Retina (tissue), 1 donor: ENCODE measurements around the gene SLC17A7.
A peak's percentile ranks its signal among the peaks of the same experiment; 100 is the strongest.
"Not testable (repeated sequence)": the region's sequence is repeated elsewhere in the genome, so short reads cannot be mapped to it uniquely, and the experiment has no call there.

ENCODE experiments used
- DNase-seq: peaks from one replicate; pipeline ENCODE4 v3.0.0-alpha.2; 2016

SLC17A7 gene

GRCh38 chr19:49441210-49441959 lies at the start of gene SLC17A7:
TSS of gene SLC17A7 (minus strand) at chr19:49441527. CDS start at chr19:49441379, 148 bp downstream.
- DNase-seq = no peak

- no peak for DNase-seq
Measured at GRCh38 chr19:49490287-49491029, 49.1 kb upstream of the SLC17A7 start.

GRCh38 chr19:49489601-49490167 lies 48.4 kb upstream of the SLC17A7 start:
- DNase-seq = no peak

GRCh38 chr19:49488863-49489537 lies 47.7 kb upstream of the SLC17A7 start:
- no peak for DNase-seq

- DNase-seq = no peak
Measured at GRCh38 chr19:49488046-49488862, 46.9 kb upstream of the SLC17A7 start.

DNA sequence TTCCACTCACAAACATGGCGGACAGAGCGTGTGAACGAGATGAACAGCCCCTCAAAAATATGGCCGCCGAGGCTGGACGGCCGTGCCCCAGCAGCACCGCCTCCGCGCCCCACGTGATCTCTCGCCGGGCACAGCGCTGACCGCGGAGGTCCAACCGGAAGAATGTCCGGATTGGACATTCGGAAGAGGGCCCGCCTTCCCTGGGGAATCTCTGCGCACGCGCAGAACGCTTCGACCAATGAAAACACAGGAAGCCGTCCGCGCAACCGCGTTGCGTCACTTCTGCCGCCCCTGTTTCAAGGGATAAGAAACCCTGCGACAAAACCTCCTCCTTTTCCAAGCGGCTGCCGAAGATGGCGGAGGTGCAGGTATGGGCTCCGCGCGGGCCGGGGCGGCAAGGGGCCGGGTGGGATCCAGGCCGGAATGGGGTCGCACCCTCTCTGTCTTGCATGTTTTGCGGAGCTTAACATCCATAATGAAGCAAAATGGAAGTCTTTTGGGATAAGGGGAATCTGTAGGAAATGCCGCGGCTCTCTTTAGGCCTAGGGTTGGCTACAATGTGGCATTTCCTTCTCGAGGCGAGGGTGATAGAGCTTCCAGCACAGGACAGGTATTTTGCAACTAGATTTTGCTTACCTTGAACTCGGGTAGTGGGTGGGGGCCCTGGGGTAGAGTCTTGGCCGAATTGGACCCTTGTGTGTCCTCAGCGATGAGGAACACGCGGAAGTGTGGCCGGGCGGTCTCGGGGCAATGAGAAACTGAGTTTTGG lies 46.1 kb upstream of the SLC17A7 start, which contains the start of gene RPL13A:
RPL13A (plus strand) TSS at position 332 of the 769 bp plus-strand sequence; CDS start at position 354, 22 bp downstream.
- peak; percentile 99 for DNase-seq

GRCh38 chr19:49486710-49487276 lies 45.5 kb upstream of the SLC17A7 start:
- no peak for DNase-seq

DNA sequence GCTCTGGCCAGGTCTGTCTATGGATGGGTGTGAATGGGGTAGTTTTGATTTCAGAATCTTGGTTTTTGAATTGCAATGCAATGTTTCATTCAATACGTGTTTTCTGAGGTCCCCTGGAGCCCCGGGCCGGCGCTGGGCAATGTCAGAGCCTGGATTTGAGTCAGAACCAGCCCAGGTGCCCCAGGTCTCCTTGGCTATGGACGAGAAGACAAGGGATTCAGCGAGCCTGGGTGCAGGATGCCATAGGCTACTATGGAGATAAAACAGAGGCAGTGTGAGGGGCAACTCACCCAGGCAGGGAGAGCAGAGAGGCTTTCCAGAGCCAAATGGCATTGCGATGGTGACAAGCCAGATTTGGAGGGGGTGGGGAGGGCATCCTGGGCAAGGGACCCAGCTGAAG lies 44.9 kb upstream of the SLC17A7 start:
- DNase-seq = no peak

- no peak for DNase-seq
Measured at GRCh38 chr19:49481020-49481683, 39.8 kb upstream of the SLC17A7 start.

DNA sequence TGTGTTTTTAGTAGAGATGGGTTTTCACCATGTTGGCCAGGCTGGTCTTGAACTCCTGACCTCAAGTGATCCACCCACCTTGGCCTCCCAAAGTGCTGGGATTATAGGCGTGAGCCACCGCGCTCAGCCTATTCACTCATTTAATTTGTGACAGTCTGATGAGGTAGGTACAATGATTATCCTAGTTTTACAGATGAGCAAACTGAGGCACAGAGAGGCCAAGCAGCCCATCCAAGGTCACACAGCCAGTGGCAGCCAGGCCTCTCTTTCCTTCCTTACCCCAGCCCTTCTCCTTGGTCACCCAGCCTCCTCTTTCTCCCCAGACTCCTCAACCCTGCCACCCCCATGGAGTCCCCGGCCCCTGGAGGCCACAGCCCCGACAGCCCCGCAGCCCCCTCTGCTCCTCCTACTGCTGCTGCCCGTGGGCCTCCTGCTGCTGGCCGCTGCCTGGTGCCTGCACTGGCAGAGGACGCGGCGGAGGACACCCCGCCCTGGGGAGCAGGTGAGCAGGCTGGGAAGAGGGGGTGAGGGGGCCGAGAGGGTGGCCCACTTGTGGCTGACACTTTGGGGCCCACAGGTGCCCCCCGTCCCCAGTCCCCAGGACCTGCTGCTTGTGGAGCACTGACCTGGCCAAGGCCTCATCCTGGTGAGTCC lies 38.8 kb upstream of the SLC17A7 start:
- DNase-seq = no peak

- DNase-seq = peak; percentile 71
Measured at GRCh38 chr19:49475995-49476880, 34.9 kb upstream of the SLC17A7 start.

- DNase-seq = no peak
Measured at GRCh38 chr19:49475191-49475917, 34.0 kb upstream of the SLC17A7 start.

GRCh38 chr19:49474542-49474924 lies 33.2 kb upstream of the SLC17A7 start:
- peak; percentile 21 for DNase-seq

DNA sequence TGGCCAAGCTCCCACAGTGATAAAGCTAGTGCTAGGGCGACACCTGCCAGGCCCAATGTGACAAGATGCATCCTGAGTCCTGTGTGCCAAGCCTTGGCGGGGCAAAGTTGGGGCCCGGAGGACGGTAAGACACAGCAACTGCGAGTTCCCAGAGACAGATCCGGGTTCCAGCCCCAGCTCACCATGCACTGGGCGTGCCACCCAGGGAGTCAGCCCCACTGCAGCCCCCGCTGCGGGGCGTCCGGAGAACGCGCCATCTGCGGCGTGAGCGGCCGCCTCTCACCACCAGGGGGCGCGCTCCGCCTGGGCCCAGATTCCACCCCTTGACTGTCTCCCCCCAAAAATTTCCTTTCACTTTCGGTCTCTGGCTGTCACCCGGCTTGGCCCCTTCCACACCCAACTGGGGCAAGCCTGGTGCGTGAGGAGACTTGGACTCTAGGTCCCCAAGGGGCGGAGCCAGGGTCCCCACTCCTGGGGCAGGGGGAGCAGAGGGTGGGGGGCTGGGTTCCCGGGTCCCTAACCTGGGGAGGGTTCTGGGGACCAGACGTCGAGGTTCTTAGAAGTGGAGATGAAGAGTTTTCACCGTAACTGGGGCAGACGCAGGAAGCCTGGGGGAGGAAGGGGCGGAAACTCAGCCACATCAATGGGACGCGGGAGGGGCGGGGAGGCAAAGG lies 32.7 kb upstream of the SLC17A7 start, which contains the start of gene FLT3LG:
FLT3LG (plus strand) TSS at position 348 of the 674 bp plus-strand sequence. CDS start 425 bp downstream, outside the sequence.
- DNase-seq = peak; percentile 86

GRCh38 chr19:49473501-49473867 lies 32.2 kb upstream of the SLC17A7 start:
- not testable (repeated sequence) for DNase-seq

- DNase-seq = no peak
Measured at GRCh38 chr19:49472936-49473335, 31.6 kb upstream of the SLC17A7 start.

DNA sequence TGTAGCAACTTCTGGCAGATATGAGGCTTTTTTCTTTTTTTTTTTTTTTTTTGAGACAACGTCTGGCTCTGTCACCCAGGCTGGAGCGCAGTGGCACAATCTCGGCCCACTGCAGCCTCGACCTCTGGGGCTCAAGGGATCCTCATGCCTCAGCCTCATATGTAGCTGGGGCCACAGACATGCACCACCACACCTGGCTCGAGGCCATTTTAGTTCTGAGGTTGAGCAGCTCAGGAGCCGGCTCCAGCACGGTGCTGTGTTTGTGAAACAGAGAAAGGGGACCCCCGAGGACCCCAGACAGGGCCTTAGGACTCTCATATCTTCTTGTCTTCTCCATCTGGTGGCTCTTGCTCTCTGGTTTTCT lies 29.3 kb upstream of the SLC17A7 start:
- DNase-seq = no peak
